22Rv1 (cell line): ENCODE results near the gene EVA1B.

ENCODE experiments used
- ZFX ChIP-seq: fragments of 450-650 bp; IDR thresholded peaks from 2 replicates; pipeline ENCODE4 v1.6.1; 2017; ENCODE audit warnings: antibody characterized with exemption, borderline replicate concordance
- TF ChIP-seq, protein P1 (sequence below): fragments of 450-650 bp; IDR thresholded peaks from 2 replicates; pipeline ENCODE4 v1.5.1; 2017; ENCODE audit warnings: mild to moderate bottlenecking

- TF ChIP-seq, protein P1, sequence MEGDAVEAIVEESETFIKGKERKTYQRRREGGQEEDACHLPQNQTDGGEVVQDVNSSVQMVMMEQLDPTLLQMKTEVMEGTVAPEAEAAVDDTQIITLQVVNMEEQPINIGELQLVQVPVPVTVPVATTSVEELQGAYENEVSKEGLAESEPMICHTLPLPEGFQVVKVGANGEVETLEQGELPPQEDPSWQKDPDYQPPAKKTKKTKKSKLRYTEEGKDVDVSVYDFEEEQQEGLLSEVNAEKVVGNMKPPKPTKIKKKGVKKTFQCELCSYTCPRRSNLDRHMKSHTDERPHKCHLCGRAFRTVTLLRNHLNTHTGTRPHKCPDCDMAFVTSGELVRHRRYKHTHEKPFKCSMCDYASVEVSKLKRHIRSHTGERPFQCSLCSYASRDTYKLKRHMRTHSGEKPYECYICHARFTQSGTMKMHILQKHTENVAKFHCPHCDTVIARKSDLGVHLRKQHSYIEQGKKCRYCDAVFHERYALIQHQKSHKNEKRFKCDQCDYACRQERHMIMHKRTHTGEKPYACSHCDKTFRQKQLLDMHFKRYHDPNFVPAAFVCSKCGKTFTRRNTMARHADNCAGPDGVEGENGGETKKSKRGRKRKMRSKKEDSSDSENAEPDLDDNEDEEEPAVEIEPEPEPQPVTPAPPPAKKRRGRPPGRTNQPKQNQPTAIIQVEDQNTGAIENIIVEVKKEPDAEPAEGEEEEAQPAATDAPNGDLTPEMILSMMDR: no peak
- TF ChIP-seq ZFX: no peak
These were observed 22.2 kb downstream of the EVA1B start for GRCh38 chr1:36301220-36301619.
